ENCODE results near the gene NCKAP5L.

DNA sequence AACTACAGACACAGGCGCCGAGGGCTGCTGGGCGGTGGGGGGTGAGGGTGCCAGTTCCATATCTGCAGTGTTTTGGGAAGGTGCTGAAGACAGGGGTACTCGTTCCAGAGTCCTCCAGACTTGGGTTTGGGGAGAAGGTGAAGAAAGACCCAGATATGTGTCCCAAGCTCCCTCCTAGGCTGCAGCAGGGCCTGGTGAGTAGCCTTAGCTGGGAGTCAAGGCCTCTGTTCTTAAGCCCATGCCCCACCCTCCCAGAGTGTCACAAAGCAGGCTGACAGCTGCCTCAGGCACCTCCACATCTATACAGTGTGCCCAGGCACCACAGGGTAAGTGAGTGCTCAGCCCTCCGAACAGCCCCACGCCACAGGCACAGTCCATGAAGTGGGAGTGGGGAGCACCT, 4.3 kb downstream of the NCKAP5L start:
- no peak for TF ChIP-seq KDM1A (IDR thresholded peaks at IDR 0.05; ENCODE audit: borderline replicate concordance, low read length)
- no peak for TF ChIP-seq CREB1 (IDR thresholded peaks at IDR 0.05)

Measured in H1 (cell line).